GM21528 (cell line): ENCODE data around the gene RERE.
A peak's percentile ranks its signal among the peaks of the same experiment; 100 is the strongest.
"Not testable (repeated sequence)": the region's sequence is repeated elsewhere in the genome, so short reads cannot be mapped to it uniquely, and the experiment has no call there.

Experiments
- ATAC-seq: cut with Tn5 transposase; IDR thresholded peaks from one replicate; pipeline ENCODE4 v1.9.1; 2021; ENCODE audit warnings: mild to moderate bottlenecking, moderate library complexity; ENCODE audit not compliant: unreplicated experiment, low FRiP score

RERE gene

GRCh38 chr1:8525558-8526275 lies 291.7 kb downstream of the RERE start:
- peak; percentile 67 for ATAC-seq

GRCh38 chr1:8525216-8525557 lies 292.3 kb downstream of the RERE start:
- ATAC-seq = no peak

GRCh38 chr1:8524627-8525157 lies 292.7 kb downstream of the RERE start:
- ATAC-seq = no peak

GRCh38 chr1:8523666-8524206 lies 293.7 kb downstream of the RERE start:
- no peak for ATAC-seq

GRCh38 chr1:8520483-8520966 lies 296.9 kb downstream of the RERE start:
- ATAC-seq = no peak

GRCh38 chr1:8519167-8519566 lies 298.3 kb downstream of the RERE start:
- no peak for ATAC-seq

GRCh38 chr1:8518490-8518801 lies 299.0 kb downstream of the RERE start:
- no peak for ATAC-seq

- no peak for ATAC-seq
Measured at GRCh38 chr1:8517661-8518489, 299.6 kb downstream of the RERE start.

- no peak for ATAC-seq
Measured at GRCh38 chr1:8516793-8517556, 300.5 kb downstream of the RERE start.

- ATAC-seq = no peak
Measured at GRCh38 chr1:8516278-8516777, 301.1 kb downstream of the RERE start.

GRCh38 chr1:8512504-8512903 lies 304.9 kb downstream of the RERE start:
- ATAC-seq = no peak

GRCh38 chr1:8510041-8510823 lies 307.2 kb downstream of the RERE start:
- ATAC-seq = no peak

- no peak for ATAC-seq
Measured at GRCh38 chr1:8509579-8509978, 307.9 kb downstream of the RERE start.

GRCh38 chr1:8506995-8507615 lies 310.3 kb downstream of the RERE start:
- no peak for ATAC-seq

- ATAC-seq = no peak
Measured at GRCh38 chr1:8506456-8506855, 311.0 kb downstream of the RERE start.

GRCh38 chr1:8503842-8504241 lies 313.6 kb downstream of the RERE start:
- ATAC-seq = no peak

- not testable (repeated sequence) for ATAC-seq
Measured at GRCh38 chr1:8502949-8503348, 314.5 kb downstream of the RERE start.

GRCh38 chr1:8497210-8497819 lies 320.1 kb downstream of the RERE start:
- no peak for ATAC-seq

GRCh38 chr1:8496473-8496872 lies 321.0 kb downstream of the RERE start:
- peak; percentile 55 for ATAC-seq
